SJSA1 (cell line): ENCODE data around the gene OR4X2. TPM values are rescaled to one million over a fixed set of nuclear protein-coding genes. Genes with fewer than 3 reads are reported as not detected.

Experiments used
- total RNA-seq: library from RNA; depleted of rRNA; stranded (reverse); fragments of >200 nt; shearing (Covaris generic); gene quantifications from 2 replicates; pipeline ENCODE4 v1.2.3, GENCODE V29; 2014; rRNA removed

OR4X2 gene
- total RNA-seq, 1 experiment from 2014 or later, result not detected

Other genes with a start within 250 kb of the OR4X2 start
- not detected in 2 replicates for gene OR4B1, start 28.3 kb upstream of the OR4X2 start, total RNA-seq
- not detected in 2 replicates for gene OR4X1, start 18.8 kb downstream of the OR4X2 start, total RNA-seq
- gene OR4S1, start 61.1 kb downstream of the OR4X2 start, total RNA-seq, result not detected in 2 replicates
- not detected in 2 replicates for gene OR4C3, start 79.8 kb downstream of the OR4X2 start, total RNA-seq
- gene OR4C5, start 121.4 kb downstream of the OR4X2 start, total RNA-seq, result not detected in 2 replicates
- gene OR4A47, start 243.7 kb downstream of the OR4X2 start, total RNA-seq, result not detected in 2 replicates